Measurements from ENCODE around the gene NR5A2. TPM values are rescaled to one million over a fixed set of nuclear protein-coding genes. Genes with fewer than 3 reads are reported as not detected.

NR5A2 gene
- total RNA-seq, 1 experiment from 2014 or later: 4.7 TPM

DNA sequence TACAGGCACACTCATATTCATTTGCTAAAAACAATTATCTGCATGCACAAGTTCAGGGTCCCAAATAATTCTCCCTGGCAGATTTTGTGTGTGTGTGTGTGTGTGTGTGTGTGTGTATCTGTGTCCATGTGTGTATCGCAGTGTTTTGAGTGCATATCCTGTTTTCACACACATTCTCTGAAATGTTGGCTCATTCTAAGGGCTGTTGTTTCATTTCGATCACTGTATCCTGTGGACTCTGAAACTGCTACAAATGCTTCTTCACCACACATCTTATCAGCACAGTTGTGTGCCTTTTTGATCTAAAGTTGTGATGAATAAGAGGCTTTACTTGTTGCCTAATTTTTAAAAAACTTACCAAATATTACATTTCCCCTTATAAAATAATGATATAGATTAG lies 34.6 kb downstream of the NR5A2 start:
- Histone ChIP-seq H3K79me1 (ENCODE audit: insufficient read depth, low read depth, low read length, poor library complexity, severe bottlenecking) (no peaks in the 10 kb centered on the region), H3K27me3 (ENCODE audit: insufficient read depth, low read length) (no peaks in the 10 kb centered on the region), H2BK120ac (ENCODE audit: low read depth, low read length, poor library complexity, severe bottlenecking) (no peak overlapping the region), H2BK5ac (ENCODE audit: insufficient read length, low read length) (no peak overlapping the region), H2BK12ac (ENCODE audit: insufficient read length, low read depth, low read length) (no peak overlapping the region), H2AFZ (ENCODE audit: low read length) (no peak overlapping the region), H2AK5ac (ENCODE audit: insufficient read length, low read length) (no peak overlapping the region), H3K9me3 (ENCODE audit: control insufficient read depth, low read depth, low read length) (no peaks in the 10 kb centered on the region), H3K23me2 (ENCODE audit: insufficient read length, low read depth, low read length, poor library complexity, severe bottlenecking) (no peaks in the 10 kb centered on the region), H3K4me2 (ENCODE audit: insufficient read depth, insufficient read length, low read length) (no peak overlapping the region), H2BK20ac (ENCODE audit: low read depth, low read length, poor library complexity, severe bottlenecking) (no peak overlapping the region), H3K56ac (ENCODE audit: insufficient read length, low read depth, low read length) (no peak overlapping the region), H4K5ac (ENCODE audit: insufficient read length, low read depth, low read length) (no peak overlapping the region), H3K4ac (ENCODE audit: low read depth, low read length) (no peak overlapping the region), H4K20me1 (ENCODE audit: control insufficient read depth, insufficient read depth, insufficient read length) (no peaks in the 10 kb centered on the region), H4K91ac (ENCODE audit: insufficient read length, low read depth, low read length) (no peak overlapping the region), H3K14ac (ENCODE audit: insufficient read depth, low read length) (no peak overlapping the region), H3K79me2 (ENCODE audit: insufficient read depth, low read length) (no peaks in the 10 kb centered on the region), H2BK15ac (ENCODE audit: low read depth, low read length) (no peak overlapping the region), H3K27ac (ENCODE audit: insufficient read length, low read depth, low read length) (no peak overlapping the region), H3T11ph (ENCODE audit: low read length) (no peak overlapping the region), H3K4me1 (ENCODE audit: insufficient read depth, low read length) (no peaks in the 10 kb centered on the region), H4K8ac (replicated peaks; ENCODE audit: insufficient read length, low read depth, low read length) (no peak overlapping the region), H3K18ac (ENCODE audit: insufficient read length, low read depth, low read length) (no peak overlapping the region), H3K9ac (ENCODE audit: extremely low read depth, insufficient read length, low read length) (no peak overlapping the region), H3K23ac (ENCODE audit: insufficient read length, low read depth, low read length) (no peak overlapping the region)
- Mint-ChIP-seq H3K27ac (no peak overlapping the region), H3K36me3 (ENCODE audit: insufficient read depth in 1 of 3, low read depth in 3 of 3) (no peaks in the 10 kb centered on the region; a peak in 2 of 7 replicates), H3K27me3 (ENCODE audit: low read depth) (no peaks in the 10 kb centered on the region), H3K4me1 (no peaks in the 10 kb centered on the region), H3K9me3 (no peaks in the 10 kb centered on the region), H3K4me3 (no peak overlapping the region)
- WGBS (ENCODE audit: extremely low coverage, insufficient read length, low lambda C conversion rate): no CpG with 5 or more reads among the region's 2 CpGs
- DNase-seq: no peak
- TF ChIP-seq CTCF (conservative IDR thresholded peaks at IDR 0.05): no peak

Measured in H9 (cell line).